ENCODE results near the gene FSTL5.

Gene FSTL5

DNA sequence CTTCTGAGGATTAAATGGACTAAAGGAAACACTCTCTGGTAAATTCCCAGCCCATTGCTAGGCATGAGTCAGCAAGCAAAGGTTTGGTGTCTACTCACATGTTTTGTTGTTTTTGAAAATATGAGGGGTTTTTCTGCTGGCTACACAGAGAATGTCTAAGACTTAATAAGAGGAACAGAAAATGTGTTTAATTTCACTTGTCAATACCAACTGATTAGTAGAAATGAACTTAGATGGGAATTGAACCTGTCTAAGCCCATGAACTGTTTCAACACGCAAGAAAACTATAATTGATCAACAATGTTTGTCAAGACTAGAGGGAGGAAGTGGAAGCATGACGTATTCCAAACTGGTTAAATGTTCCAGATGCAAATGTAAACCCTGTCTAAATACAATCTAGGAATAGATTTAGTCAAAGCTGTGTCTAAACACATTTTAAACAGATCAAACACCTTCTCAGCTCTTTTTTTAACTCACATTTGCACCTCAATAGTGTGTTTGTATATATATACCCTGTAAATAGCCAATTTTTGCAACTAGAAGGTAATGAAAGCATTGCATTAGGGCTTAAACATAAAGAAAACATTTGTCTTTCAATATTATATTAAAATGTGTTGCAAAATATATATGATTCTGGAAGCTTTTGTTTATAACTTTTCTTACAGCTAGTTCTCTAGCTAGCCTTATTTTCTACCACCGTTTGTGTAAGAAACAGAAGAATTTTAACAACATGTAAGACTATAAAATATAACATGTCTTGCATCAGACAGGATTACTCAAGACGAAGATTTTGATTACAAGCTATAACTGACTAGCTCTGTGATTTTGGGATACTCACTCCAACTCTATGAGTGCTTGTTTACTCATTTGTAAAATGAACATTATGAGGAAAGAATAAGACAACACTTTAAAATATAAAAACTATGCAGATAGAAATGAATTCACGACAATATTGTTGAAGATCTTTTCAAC, 607.8 kb downstream of the FSTL5 start:
- DNase-seq, result no peak

DNA sequence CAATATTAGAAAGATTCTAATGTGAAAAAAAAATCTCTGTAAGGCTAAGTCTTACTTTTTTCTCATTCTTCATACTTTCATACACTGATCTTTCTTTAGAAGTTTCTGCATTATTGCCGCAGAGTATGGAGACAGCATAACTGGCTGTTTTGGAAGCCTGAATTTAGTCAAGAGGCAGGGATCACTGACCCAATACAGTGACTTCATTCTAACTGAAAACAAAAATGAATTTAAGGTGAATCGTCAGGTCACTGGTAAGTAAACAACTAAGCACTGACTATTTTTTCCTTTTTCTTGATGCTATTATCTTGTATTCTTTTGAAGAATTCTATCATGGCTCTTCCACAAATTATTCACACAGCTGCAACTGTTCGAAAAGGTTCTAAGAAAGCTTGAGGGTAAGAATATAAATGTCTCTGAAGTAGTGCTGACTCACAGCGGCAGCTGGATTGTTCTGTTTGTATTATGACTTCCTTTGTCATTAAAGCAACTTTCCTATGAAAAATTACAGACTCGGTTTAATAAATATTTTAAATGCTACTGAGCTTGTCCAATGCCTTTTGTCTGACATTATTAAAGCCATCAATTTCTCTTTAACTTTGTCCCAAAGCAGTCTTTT, 609.3 kb downstream of the FSTL5 start:
- DNase-seq, result no peak

- DNase-seq, result no peak
Measured at GRCh38 chr4:161546902-161547301, 616.9 kb downstream of the FSTL5 start.

GRCh38 chr4:161540265-161540664, 623.5 kb downstream of the FSTL5 start:
- no peak for DNase-seq

GRCh38 chr4:161538941-161539340, 624.9 kb downstream of the FSTL5 start:
- DNase-seq, result no peak

- no peak for DNase-seq
Measured at GRCh38 chr4:161530710-161531109, 633.1 kb downstream of the FSTL5 start.

DNA sequence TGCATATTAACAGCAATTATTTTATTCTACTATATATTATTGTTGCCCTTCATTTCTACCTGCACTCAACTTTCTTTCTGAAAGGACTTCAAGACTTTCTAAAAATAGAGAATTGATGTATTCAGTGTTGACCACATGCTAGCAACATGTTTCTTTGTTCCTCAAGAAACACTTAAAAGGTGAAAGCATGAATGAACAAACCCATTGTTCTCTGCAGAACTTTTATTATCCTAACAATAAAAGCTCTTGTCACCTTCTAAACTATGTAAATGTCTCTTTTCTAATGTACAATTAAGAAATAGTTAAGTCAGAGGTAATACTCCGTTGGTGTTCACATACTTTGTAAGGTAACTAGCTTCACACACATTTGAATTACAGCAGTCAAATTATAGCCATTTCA, 638.7 kb downstream of the FSTL5 start:
- DNase-seq, result no peak

- DNase-seq, result no peak
Measured at GRCh38 chr4:161522031-161522430, 641.8 kb downstream of the FSTL5 start.

DNA sequence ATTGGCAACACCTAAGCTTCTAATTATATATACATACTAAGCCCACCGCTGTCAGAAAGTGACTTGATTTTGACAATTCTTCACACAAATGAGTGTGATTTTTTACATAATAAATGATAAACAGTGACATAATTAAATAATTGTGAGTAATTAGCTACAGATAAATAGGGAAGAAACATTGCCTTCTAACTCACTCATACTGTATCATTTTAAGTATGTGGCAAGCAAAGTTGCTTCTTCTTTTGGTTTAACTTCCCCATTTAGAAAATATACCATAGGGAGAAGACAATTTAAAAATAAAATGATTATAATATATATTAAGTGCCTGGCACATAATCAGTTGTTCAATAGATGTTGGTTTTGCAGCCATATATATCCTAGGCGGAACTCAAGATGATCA, 644.2 kb downstream of the FSTL5 start:
- DNase-seq, result no peak

GRCh38 chr4:161517941-161518340, 645.9 kb downstream of the FSTL5 start:
- DNase-seq, result no peak

DNA sequence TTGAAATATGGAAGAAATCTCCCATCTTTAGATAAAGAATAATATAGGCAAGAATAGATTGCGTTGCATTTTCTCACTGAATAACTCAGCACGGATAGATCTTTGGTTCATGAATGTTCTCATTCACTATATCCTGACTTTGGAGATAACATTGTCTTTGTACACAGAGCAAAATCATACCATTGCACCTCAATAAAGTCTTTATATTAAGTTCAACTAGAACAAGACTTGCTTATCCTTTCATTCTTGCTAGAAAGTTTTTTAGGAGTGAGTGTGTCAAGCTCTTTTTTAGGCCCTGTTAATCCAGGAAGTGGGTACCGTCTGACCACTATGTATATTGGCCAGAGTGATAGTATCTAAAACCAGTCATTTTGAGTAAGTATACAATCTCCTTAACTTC, 658.7 kb downstream of the FSTL5 start:
- no peak for DNase-seq

DNA sequence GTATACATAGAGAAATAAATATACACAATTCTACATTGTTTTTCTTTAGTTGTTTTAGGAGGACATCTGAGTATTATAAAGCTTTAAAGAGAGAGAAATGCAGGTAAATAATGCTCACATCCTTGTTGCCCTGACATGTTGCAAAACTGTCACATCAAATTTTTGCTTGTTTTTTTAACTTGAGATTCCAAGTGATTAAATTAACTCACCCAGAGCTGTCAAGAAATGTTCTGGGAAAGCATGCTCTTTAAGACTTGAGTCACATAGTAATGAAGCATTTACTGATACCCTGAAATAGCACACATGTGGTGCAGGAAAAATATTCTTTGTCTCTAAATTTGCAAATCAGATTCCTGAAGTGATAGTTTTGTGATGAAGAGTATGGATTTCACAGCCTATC, 665.6 kb downstream of the FSTL5 start:
- DNase-seq, result no peak

DNA sequence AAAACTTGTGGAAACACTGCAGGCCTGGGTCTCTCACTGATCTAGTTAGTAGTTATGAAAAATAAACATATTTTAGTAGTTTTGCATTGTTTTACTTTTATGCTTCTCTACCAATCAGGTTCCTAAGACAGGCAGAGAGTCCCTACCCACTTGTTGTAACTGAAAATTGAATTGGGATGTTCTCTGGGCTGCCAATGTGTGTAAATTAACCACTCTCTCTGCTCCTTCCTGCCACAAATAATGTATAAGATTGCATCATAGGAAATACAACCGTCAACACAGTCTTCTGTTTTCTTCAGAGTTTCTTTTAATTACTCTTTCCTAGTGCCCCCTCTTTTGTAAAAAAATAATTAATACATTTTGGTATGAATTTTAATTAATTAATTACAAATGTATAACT, 677.3 kb downstream of the FSTL5 start:
- no peak for DNase-seq

DNA sequence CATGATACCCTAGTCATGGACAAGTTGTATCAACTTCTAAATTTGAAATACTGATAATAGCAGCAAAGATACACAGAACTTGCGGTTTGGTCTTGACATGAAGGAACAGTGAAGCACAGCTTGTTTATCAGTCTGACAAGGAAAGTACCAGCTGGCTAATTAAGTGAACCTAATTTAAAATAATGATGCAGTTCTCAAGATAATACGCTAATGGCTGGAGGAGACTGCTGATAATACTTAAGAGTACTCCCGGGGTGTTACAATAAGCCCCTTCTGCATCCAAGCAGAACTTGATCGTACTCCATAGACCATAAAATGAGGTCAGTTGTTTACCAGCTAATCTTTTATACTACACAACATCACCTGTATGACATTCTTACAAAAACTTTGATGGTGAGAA, 697.5 kb downstream of the FSTL5 start:
- DNase-seq, result no peak

DNA sequence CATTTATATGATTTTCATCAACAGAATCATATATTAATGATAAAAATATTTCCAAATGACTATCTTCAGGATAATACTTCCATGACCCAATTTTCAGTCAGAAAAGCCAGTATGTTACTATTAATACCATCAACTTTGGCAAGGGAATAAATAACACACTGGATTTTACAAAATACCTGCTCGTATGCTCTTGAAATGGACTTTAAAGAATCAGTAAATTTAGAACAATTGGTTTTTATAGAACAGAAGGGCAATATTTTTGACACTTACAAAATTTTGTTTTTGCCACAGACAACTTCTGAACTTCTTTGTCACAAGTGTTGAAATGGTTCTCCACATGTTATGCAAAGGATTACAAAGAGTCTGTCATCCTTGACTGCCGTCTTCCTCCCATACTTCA, 700.4 kb downstream of the FSTL5 start:
- DNase-seq, result no peak

DNA sequence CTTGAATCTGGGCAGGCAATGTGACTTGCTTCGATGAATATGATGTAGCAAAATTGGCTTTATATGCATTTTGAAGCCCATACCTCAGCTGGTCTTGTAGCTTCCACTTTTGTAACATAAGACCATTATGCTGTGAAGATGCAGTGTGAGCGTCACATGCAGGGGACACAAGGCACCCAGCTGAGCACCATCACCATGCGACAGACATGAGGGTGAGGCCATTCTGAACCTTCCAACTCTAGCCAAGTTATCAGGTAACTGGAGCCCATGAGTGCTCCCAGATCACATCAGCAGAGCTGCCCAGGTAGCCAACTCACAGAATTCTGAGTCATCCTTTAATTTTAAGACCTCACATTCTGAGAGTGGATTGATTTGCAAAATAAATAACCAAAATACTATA, 705.9 kb downstream of the FSTL5 start:
- no peak for DNase-seq

DNA sequence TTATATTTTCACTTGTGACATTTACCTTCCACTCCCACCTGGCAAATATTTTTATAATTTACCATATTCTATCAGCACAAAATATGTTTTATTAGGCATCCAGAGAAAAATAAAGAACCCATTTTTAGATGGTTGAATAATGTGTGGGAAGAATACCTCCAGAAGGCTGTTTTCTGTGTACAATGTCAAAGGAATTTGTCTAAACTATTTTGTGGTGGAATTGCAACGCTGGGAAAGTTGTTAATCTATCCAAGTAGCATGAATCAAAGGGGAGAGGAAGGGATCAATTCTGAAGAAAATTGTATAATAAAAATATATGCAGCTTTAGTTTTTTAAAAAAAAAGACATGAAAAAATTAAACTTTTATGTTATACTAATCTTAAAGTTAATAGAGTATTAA, 706.5 kb downstream of the FSTL5 start:
- DNase-seq, result no peak

- DNase-seq, result no peak
Measured at GRCh38 chr4:161454860-161455259, 708.9 kb downstream of the FSTL5 start.

DNA sequence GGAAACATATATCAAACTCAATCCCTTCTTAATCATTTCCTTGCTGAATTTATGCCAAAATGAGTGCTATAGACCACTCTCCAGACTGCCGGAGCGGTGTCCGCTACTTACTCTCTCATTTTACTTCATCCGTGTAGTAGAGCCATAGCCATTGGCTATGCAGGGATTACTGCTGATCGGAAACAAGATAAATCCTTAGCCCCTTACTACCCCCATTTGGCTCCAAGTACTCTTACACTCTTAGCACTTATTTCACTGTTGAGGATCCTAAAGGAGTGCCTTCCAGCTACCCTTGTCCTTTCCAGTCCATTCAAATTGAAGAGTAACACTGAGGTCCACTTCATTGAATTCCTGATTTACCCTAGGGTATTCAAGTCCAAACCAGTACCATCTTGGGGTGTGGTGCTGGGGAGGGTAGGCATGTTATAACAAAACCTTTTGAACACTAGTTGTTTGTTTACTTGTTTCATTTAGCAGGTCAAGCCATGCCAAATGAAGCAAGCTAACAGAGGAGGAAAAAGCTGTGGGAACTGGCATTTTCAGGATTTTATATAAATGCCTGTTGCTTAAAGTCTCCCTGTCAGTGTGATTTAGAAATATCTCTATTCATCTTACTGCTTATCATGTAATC, 715.1 kb downstream of the FSTL5 start:
- DNase-seq, result no peak

- DNase-seq, result no peak
Measured at GRCh38 chr4:161444626-161445025, 719.2 kb downstream of the FSTL5 start.

DNA sequence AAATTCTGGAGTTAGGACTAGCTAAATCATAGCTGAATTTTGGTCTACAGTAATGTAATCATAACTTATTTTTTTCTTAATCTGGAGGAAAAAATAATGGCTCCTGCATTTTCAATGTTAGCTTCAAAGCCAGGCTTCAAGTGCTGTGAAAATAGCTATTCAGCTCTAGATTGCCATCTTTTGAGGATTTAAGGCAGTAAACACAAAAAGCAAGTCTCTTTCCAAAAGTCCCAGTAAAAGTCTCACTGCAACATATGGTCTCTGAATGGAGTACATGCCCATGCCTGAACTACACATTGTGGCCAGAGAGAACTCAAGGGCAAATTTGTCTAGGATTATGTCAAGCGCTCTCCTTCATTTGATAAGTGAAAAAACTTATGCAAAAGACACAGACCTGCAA, 720.9 kb downstream of the FSTL5 start:
- DNase-seq, result no peak

- no peak for DNase-seq
Measured at GRCh38 chr4:161438096-161438495, 725.7 kb downstream of the FSTL5 start.

DNA sequence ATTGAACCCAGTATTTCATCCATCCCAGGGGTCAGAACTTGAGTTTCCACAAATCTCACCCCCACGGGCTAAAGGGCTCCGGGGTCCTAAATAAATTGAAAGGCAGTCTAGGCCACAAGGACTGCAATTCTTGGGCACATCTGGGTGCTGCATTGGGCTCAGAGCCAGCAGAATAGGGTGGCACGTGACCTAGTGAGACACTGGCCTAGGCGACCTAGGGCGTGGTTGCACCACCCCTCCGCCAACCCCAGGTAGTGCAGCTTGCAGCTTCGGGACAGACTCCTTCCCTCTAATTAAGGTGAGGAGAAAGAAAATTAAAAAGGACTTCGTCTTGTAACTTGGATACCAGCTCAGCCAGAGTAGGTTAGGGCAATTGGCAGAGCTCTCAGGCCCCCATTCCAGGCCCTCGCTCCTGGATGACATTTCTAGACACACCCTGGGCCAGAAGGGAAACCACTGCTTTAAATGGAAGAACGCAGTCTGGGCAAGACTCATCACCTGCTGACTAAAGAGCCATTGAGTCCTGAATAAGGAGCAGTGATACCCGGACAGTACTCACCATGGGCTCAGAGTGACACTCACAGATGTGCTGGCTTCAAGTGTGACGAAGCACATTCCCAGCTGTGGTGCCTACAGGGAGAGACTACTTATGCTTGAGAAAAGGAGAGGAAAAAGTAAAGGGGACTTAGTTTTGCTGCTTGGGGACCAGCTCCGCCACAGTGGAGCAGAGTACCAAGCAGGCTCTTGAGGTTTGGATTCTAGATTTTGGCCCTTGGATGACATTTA, 735.4 kb downstream of the FSTL5 start:
- DNase-seq, result no peak
